Measurements from ENCODE around the gene OSM.

The OSM gene

GRCh38 chr22:30306627-30307011, 40.0 kb upstream of the OSM start:
- no peaks in the 10 kb centered on the region for H3K27me3 ChIP-seq (ENCODE audit: low read depth, low read length)
- TF ChIP-seq EZH2phosphoT487 (IDR thresholded peaks at IDR 0.05; ENCODE audit: low read depth) (no peak), CTCF (IDR thresholded peaks at IDR 0.05; ENCODE audit: low read depth, low read length) (no peak)
- H3K9me3 ChIP-seq (ENCODE audit: insufficient read depth, low read length), result no peaks in the 10 kb centered on the region
- peak overlapping the region; percentile 49; the same call in 1 of the 2 replicates for H3K27ac ChIP-seq (ENCODE audit: low read length)
- no peaks in the 10 kb centered on the region for H3K36me3 ChIP-seq (replicated peaks; ENCODE audit: low read depth, low read length)
- peak overlapping the region; percentile 69 for H3K4me2 ChIP-seq (ENCODE audit: low read length)
- H3K4me1 ChIP-seq (ENCODE audit: low read length), result peaks cover 82% of the 10 kb centered on the region
- H3K4me3 ChIP-seq (ENCODE audit: low read length), result no peak overlapping the region
- H3K79me2 ChIP-seq (ENCODE audit: low read length), result no peaks in the 10 kb centered on the region
- no peak overlapping the region for H3K9ac ChIP-seq (ENCODE audit: low read length)
- no peaks in the 10 kb centered on the region for H4K20me1 ChIP-seq (ENCODE audit: insufficient read depth, low read length)
- H2AFZ ChIP-seq (ENCODE audit: low read depth, low read length), result 0 out of 2 replicates have a peak overlapping the region, but pooled peaks have one; percentile 20

- Histone ChIP-seq H3K36me3 (replicated peaks; ENCODE audit: low read depth, low read length) (no peaks in the 10 kb centered on the region), H3K4me2 (ENCODE audit: low read length) (peak overlapping the region; percentile 69), H4K20me1 (ENCODE audit: insufficient read depth, low read length) (no peaks in the 10 kb centered on the region), H3K9ac (ENCODE audit: low read length) (peak overlapping the region; percentile 18; the same call in 1 of the 2 replicates), H3K27me3 (ENCODE audit: low read depth, low read length) (no peaks in the 10 kb centered on the region), H3K4me1 (ENCODE audit: low read length) (peaks cover 78% of the 10 kb centered on the region), H3K27ac (ENCODE audit: low read length) (peak overlapping the region; percentile 49), H3K79me2 (ENCODE audit: low read length) (no peaks in the 10 kb centered on the region), H3K9me3 (ENCODE audit: insufficient read depth, low read length) (no peaks in the 10 kb centered on the region), H3K4me3 (ENCODE audit: low read length) (peak overlapping the region; percentile 31), H2AFZ (ENCODE audit: low read depth, low read length) (0 out of 2 replicates have a peak overlapping the region, but pooled peaks have one; percentile 20)
- TF ChIP-seq CTCF (IDR thresholded peaks at IDR 0.05; ENCODE audit: low read depth, low read length), result no peak
Observed at GRCh38 chr22:30305906-30306626, 39.4 kb upstream of the OSM start.

- H3K27ac ChIP-seq (ENCODE audit: low read length), result peak overlapping the region; percentile 49
- H4K20me1 ChIP-seq (ENCODE audit: insufficient read depth, low read length), result no peaks in the 10 kb centered on the region
- H3K4me3 ChIP-seq (ENCODE audit: low read length), result peak overlapping the region; percentile 31; the same call in 1 of the 2 replicates
- no peaks in the 10 kb centered on the region for H3K36me3 ChIP-seq (replicated peaks; ENCODE audit: low read depth, low read length)
- H3K9ac ChIP-seq (ENCODE audit: low read length), result peak overlapping the region; percentile 18; the same call in 1 of the 2 replicates
- peak overlapping the region; percentile 69 for H3K4me2 ChIP-seq (ENCODE audit: low read length)
- TF ChIP-seq CTCF (IDR thresholded peaks at IDR 0.05; ENCODE audit: low read depth, low read length) (no peak), EZH2phosphoT487 (IDR thresholded peaks at IDR 0.05; ENCODE audit: low read depth) (no peak)
- H2AFZ ChIP-seq (ENCODE audit: low read depth, low read length), result no peak overlapping the region
- no peaks in the 10 kb centered on the region for H3K9me3 ChIP-seq (ENCODE audit: insufficient read depth, low read length)
- H3K4me1 ChIP-seq (ENCODE audit: low read length), result peaks cover 72% of the 10 kb centered on the region
- no peaks in the 10 kb centered on the region for H3K27me3 ChIP-seq (ENCODE audit: low read depth, low read length)
- H3K79me2 ChIP-seq (ENCODE audit: low read length), result no peaks in the 10 kb centered on the region
Observed at GRCh38 chr22:30305519-30305905, 38.9 kb upstream of the OSM start.

GRCh38 chr22:30304495-30305244, 38.0 kb upstream of the OSM start:
- Histone ChIP-seq H3K36me3 (replicated peaks; ENCODE audit: low read depth, low read length) (no peaks in the 10 kb centered on the region), H3K4me1 (ENCODE audit: low read length) (peaks cover 64% of the 10 kb centered on the region), H4K20me1 (ENCODE audit: insufficient read depth, low read length) (no peaks in the 10 kb centered on the region), H3K27ac (ENCODE audit: low read length) (peak overlapping the region; percentile 49), H3K4me2 (ENCODE audit: low read length) (peak overlapping the region; percentile 69), H3K9ac (ENCODE audit: low read length) (no peak overlapping the region), H3K79me2 (ENCODE audit: low read length) (no peaks in the 10 kb centered on the region), H3K4me3 (ENCODE audit: low read length) (no peak overlapping the region), H3K9me3 (ENCODE audit: insufficient read depth, low read length) (no peaks in the 10 kb centered on the region), H3K27me3 (ENCODE audit: low read depth, low read length) (no peaks in the 10 kb centered on the region), H2AFZ (ENCODE audit: low read depth, low read length) (no peak overlapping the region)
- TF ChIP-seq CTCF (IDR thresholded peaks at IDR 0.05; ENCODE audit: low read depth, low read length), result no peak
- no peak for TF ChIP-seq EZH2phosphoT487 (IDR thresholded peaks at IDR 0.05; ENCODE audit: low read depth)

Measured in OCI-LY3 (cell line).